WTC11 (cell line): ENCODE data around the gene TAF4. TPM values are rescaled to one million over a fixed set of nuclear protein-coding genes. Genes with fewer than 3 reads are reported as not detected.

ENCODE experiments used
- ATAC-seq: fragments of 200-7000 bp; cut with Tn5 transposase; 2 replicates; pipeline ENCODE4 v1.10.0; 2021; ENCODE audit warnings: mild to moderate bottlenecking, moderate library complexity
- CTCF ChIA-PET: fragments of 300-600 bp; sonication (Branson Sonifier 250); formaldehyde crosslinking; loops from one replicate; lab custom pipeline; 2021; ENCODE audit warnings: antibody characterized with exemption; lab: Charles Lee
- POLR2A ChIA-PET: fragments of 350-600 bp; sonication (Branson Sonifier 250); formaldehyde crosslinking; loops from one replicate; lab custom pipeline; 2021; ENCODE audit warnings: antibody characterized with exemption; lab: Charles Lee
- DNase-seq: peaks from one replicate; pipeline ENCODE4 v3.0.0; 2021; ENCODE audit warnings: low spot score
- H3K27ac Mint-ChIP-seq: 2 replicates; pipeline ENCODE4 v1.8.0; 2021; ENCODE audit warnings: mixed read lengths
- H3K27me3 Mint-ChIP-seq: 2 replicates; pipeline ENCODE4 v1.8.0; 2021; ENCODE audit warnings: low read depth, mild to moderate bottlenecking, moderate library complexity, mixed read lengths
- H3K36me3 Mint-ChIP-seq: 2 replicates; pipeline ENCODE4 v1.8.0; 2021; ENCODE audit warnings: mixed read lengths
- H3K4me1 Mint-ChIP-seq: 2 replicates; pipeline ENCODE4 v1.8.0; 2022; ENCODE audit warnings: mixed read lengths
- H3K4me3 Mint-ChIP-seq: 2 replicates; pipeline ENCODE4 v1.8.0; 2021; ENCODE audit warnings: mild to moderate bottlenecking, moderate library complexity, mixed read lengths
- H3K9me3 Mint-ChIP-seq: 2 replicates; pipeline ENCODE4 v1.8.0; 2021; ENCODE audit warnings: mixed read lengths
- CREM ChIP-seq: sonication (generic); formaldehyde crosslinking; IDR thresholded peaks from 2 replicates; pipeline ENCODE4 v1.8.1; 2022; ENCODE audit warnings: mild to moderate bottlenecking, missing genetic modification reagents, moderate library complexity
- ELF4 ChIP-seq: sonication (generic); formaldehyde crosslinking; IDR thresholded peaks from 2 replicates; pipeline ENCODE4 v1.8.1; 2022; ENCODE audit warnings: low read depth, mild to moderate bottlenecking, moderate library complexity, missing genetic modification reagents
- FOXP1 ChIP-seq: sonication (generic); formaldehyde crosslinking; IDR thresholded peaks from 2 replicates; pipeline ENCODE4 v1.8.0; 2022; ENCODE audit warnings: missing genetic modification reagents, mild to moderate bottlenecking, moderate library complexity, borderline replicate concordance
- GABPB1 ChIP-seq: sonication (generic); formaldehyde crosslinking; IDR thresholded peaks from 2 replicates; pipeline ENCODE4 v1.8.1; 2023; ENCODE audit warnings: mild to moderate bottlenecking, missing genetic modification reagents
- GRHL2 ChIP-seq: fragments of 250-450 bp; sonication (Bioruptor Pico); IDR thresholded peaks from 2 replicates; pipeline ENCODE4 v1.8.0; 2022; ENCODE audit warnings: mild to moderate bottlenecking, moderate library complexity; ENCODE audit not compliant: insufficient replicate concordance, severe bottlenecking
- GTF2I ChIP-seq: fragments of 250-450 bp; sonication (Bioruptor Pico); conservative IDR thresholded peaks from 2 replicates; pipeline ENCODE4 v1.4.0; 2021; ENCODE audit warnings: mild to moderate bottlenecking
- HMGA2 ChIP-seq: fragments of 250-450 bp; sonication (Bioruptor Pico); IDR thresholded peaks from 2 replicates; pipeline ENCODE4 v1.4.0; 2021; ENCODE audit warnings: mild to moderate bottlenecking, moderate library complexity
- MXD4 ChIP-seq: fragments of 250-450 bp; sonication (Bioruptor Pico); IDR thresholded peaks from 2 replicates; pipeline ENCODE4 v1.8.0; 2021; ENCODE audit warnings: mild to moderate bottlenecking, moderate library complexity, borderline replicate concordance
- PRRX2 ChIP-seq: fragments of 250-450 bp; sonication (Bioruptor Pico); IDR thresholded peaks from 2 replicates; pipeline ENCODE4 v1.8.0; 2021; ENCODE audit warnings: mild to moderate bottlenecking
- SMAD3 ChIP-seq: sonication (generic); formaldehyde crosslinking; IDR thresholded peaks from 2 replicates; pipeline ENCODE4 v1.8.0; 2022; ENCODE audit warnings: missing genetic modification reagents, mild to moderate bottlenecking, borderline replicate concordance
- SOX15 ChIP-seq: fragments of 250-450 bp; sonication (Bioruptor Pico); IDR thresholded peaks from 2 replicates; pipeline ENCODE4 v1.9.0; 2021; ENCODE audit warnings: mild to moderate bottlenecking
- ZBTB43 ChIP-seq: sonication (generic); formaldehyde crosslinking; IDR thresholded peaks from 2 replicates; pipeline ENCODE4 v1.8.1; 2023; ENCODE audit warnings: mild to moderate bottlenecking, missing genetic modification reagents
- ZNF219 ChIP-seq: sonication (generic); formaldehyde crosslinking; IDR thresholded peaks from 2 replicates; pipeline ENCODE4 v1.8.0; 2023; ENCODE audit warnings: missing genetic modification reagents, mild to moderate bottlenecking, borderline replicate concordance
- ZNF232 ChIP-seq: sonication (generic); formaldehyde crosslinking; IDR thresholded peaks from 2 replicates; pipeline ENCODE4 v1.8.0; 2022; ENCODE audit warnings: mild to moderate bottlenecking, missing genetic modification reagents
- ZNF396 ChIP-seq: fragments of 250-450 bp; sonication (Bioruptor Pico); IDR thresholded peaks from 2 replicates; pipeline ENCODE4 v1.8.0; 2021; ENCODE audit warnings: mild to moderate bottlenecking, moderate library complexity, borderline replicate concordance
- ZNF423 ChIP-seq: fragments of 250-450 bp; sonication (Bioruptor Pico); IDR thresholded peaks from 2 replicates; pipeline ENCODE4 v2.1.2; 2022; ENCODE audit warnings: mild to moderate bottlenecking, moderate library complexity
- ZSCAN18 ChIP-seq: fragments of 250-450 bp; sonication (Bioruptor Pico); IDR thresholded peaks from 2 replicates; pipeline ENCODE4 v2.1.2; 2022; ENCODE audit warnings: mild to moderate bottlenecking, moderate library complexity
- total RNA-seq: library from RNA; stranded (reverse); gene quantifications from 3 replicates; pipeline ENCODE4 v1.2.3, GENCODE V29; 2021

TAF4 gene
- total RNA-seq, 1 experiment from 2014 or later: 34.4 TPM

- Mint-ChIP-seq H3K9me3 (0 out of 2 replicates have a peak, but pooled peaks cover 3% of the 10 kb centered on the region), H3K27me3 (no peaks in the 10 kb centered on the region), H3K27ac (no peak overlapping the region), H3K36me3 (peaks cover 3% of the 10 kb centered on the region), H3K4me3 (no peak overlapping the region), H3K4me1 (peaks cover 16% of the 10 kb centered on the region)
- ATAC-seq (peak; percentile 18; the same call in 1 of the 2 replicates), DNase-seq (no peak)
- ChIA-PET POLR2A (no interaction called here), CTCF (interaction anchor here (0.7 to 1.3 kb wide), 2 partner anchors 13 to 54 kb away, joined by 4 to 6 read pairs; no protein-coding TSS in a partner anchor)
- TF ChIP-seq ZNF219 (no peak), SMAD3 (no peak), GABPB1 (CRISPR knock-in tag) (no peak)
Measured at GRCh38 chr20:61950641-61951071, 115.0 kb downstream of the TAF4 start.

GRCh38 chr20:61949714-61950640 is 115.7 kb downstream of the TAF4 start:
- Mint-ChIP-seq H3K4me1 (peaks cover 16% of the 10 kb centered on the region), H3K27ac (no peak overlapping the region), H3K36me3 (peaks cover 8% of the 10 kb centered on the region), H3K9me3 (0 out of 2 replicates have a peak, but pooled peaks cover 3% of the 10 kb centered on the region), H3K4me3 (no peak overlapping the region), H3K27me3 (no peaks in the 10 kb centered on the region)
- DNase-seq: no peak
- POLR2A ChIA-PET: no interaction called here
- no peak for TF ChIP-seq ZBTB43
- no peak for TF ChIP-seq GTF2I (CRISPR knock-in tag)
- no peak for TF ChIP-seq PRRX2 (CRISPR knock-in tag)
- TF ChIP-seq CREM (CRISPR knock-in tag): no peak
- TF ChIP-seq ZNF232 (CRISPR knock-in tag): no peak
- no peak for TF ChIP-seq ZNF423 (CRISPR knock-in tag)
- no peak for TF ChIP-seq MXD4
- no peak for TF ChIP-seq GABPB1 (CRISPR knock-in tag)
- TF ChIP-seq FOXP1: no peak
- no peak for TF ChIP-seq GRHL2
- TF ChIP-seq ZSCAN18 (CRISPR knock-in tag): no peak
- no peak for TF ChIP-seq SOX15 (CRISPR knock-in tag)
- no peak for TF ChIP-seq ELF4 (CRISPR knock-in tag)
- TF ChIP-seq HMGA2 (CRISPR knock-in tag): no peak
- TF ChIP-seq, all 79 proteins: peak for 0
- no peak for ATAC-seq
- CTCF ChIA-PET: interaction anchor here (1.3 kb wide), 1 partner anchor 54 kb away, joined by 4 read pairs; no protein-coding TSS in a partner anchor

GRCh38 chr20:61949363-61949713 is 116.3 kb downstream of the TAF4 start:
- ChIA-PET CTCF (no interaction called here), POLR2A (no interaction called here)
- Mint-ChIP-seq H3K36me3 (peaks cover 8% of the 10 kb centered on the region), H3K4me1 (peaks cover 14% of the 10 kb centered on the region), H3K27ac (no peak overlapping the region), H3K27me3 (no peaks in the 10 kb centered on the region), H3K4me3 (no peak overlapping the region), H3K9me3 (0 out of 2 replicates have a peak, but pooled peaks cover 3% of the 10 kb centered on the region)
- DNase-seq: peak; percentile 6
- no peak for TF ChIP-seq ZNF396 (CRISPR knock-in tag)
- ATAC-seq: no peak
